Adrenal gland (tissue), 5 donors: ENCODE data around the gene ABHD16A.

Experiments
- CTCF ChIP-seq, 6 experiments: fragments of 450-650 bp in 4 of 6; fragments of 200-600 bp in 2 of 6; sonication (generic) in 1 of 6; IDR thresholded peaks; 1 replicate in 5 of 6; 2 replicates in 1 of 6; pipeline versions ENCODE4 v1.5.1 to v1.8.0; 2016 to 2021; ENCODE audit warnings: antibody characterized with exemption in 6 of 6, mild to moderate bottlenecking in 2 of 6, moderate library complexity in 1 of 6
- POLR2A ChIP-seq, 2 donors: fragments of 450-650 bp; IDR thresholded peaks; one replicate each; pipeline ENCODE4 v1.6.1; 2017; ENCODE audit warnings: antibody characterized with exemption in 2 of 2, mild to moderate bottlenecking in 2 of 2, moderate library complexity in 1 of 2
- donor health status: DM: no; HTN: no; CAD: no.

GRCh38 chr6:31686483-31686882 is 16.6 kb downstream of the ABHD16A start:
- TF ChIP-seq CTCF (IDR thresholded peaks at IDR 0.05) (no peak), POLR2A (IDR thresholded peaks at IDR 0.05) (no peak)
